Calu3 (cell line): ENCODE results near the gene NUDT13. TPM values are rescaled to one million over a fixed set of nuclear protein-coding genes. Genes with fewer than 3 reads are reported as not detected.
A peak's percentile ranks its signal among the peaks of the same experiment; 100 is the strongest.

Experiments
- BruUV-seq: library from RNA; stranded (reverse); fragments of 400-500 nt; replicated peaks from 2 replicates; lab custom pipeline; 2021; lab: Mats Ljungman, UMichigan
- CTCF ChIA-PET: fragments of 300-600 bp; sonication (Branson Sonifier 250); formaldehyde crosslinking; loops from one replicate; lab custom pipeline; 2022; ENCODE audit warnings: antibody characterized with exemption; lab: Charles Lee
- DNase-seq: peaks from one replicate; pipeline ENCODE4 v3.0.0; 2022
- H3K27ac Mint-ChIP-seq: one replicate; pipeline ENCODE4 v1.8.0; 2022; ENCODE audit warnings: mixed read lengths; ENCODE audit not compliant: unreplicated experiment
- H3K27me3 Mint-ChIP-seq: one replicate; pipeline ENCODE4 v1.8.0; 2022; ENCODE audit warnings: mixed read lengths; ENCODE audit not compliant: unreplicated experiment
- H3K36me3 Mint-ChIP-seq: one replicate; pipeline ENCODE4 v1.8.0; 2022; ENCODE audit warnings: mild to moderate bottlenecking, moderate library complexity, mixed read lengths; ENCODE audit not compliant: insufficient read depth, unreplicated experiment
- H3K4me1 Mint-ChIP-seq: one replicate; pipeline ENCODE4 v1.8.0; 2022; ENCODE audit warnings: mild to moderate bottlenecking, low read depth, mixed read lengths; ENCODE audit not compliant: unreplicated experiment
- H3K4me3 Mint-ChIP-seq: one replicate; pipeline ENCODE4 v1.8.0; 2022; ENCODE audit warnings: mild to moderate bottlenecking, low read depth, moderate library complexity, mixed read lengths; ENCODE audit not compliant: unreplicated experiment
- H3K9me3 Mint-ChIP-seq: one replicate; pipeline ENCODE4 v1.8.0; 2022; ENCODE audit warnings: low read depth, mixed read lengths; ENCODE audit not compliant: unreplicated experiment
- intact Hi-C: fragments of 100-400 bp; cut with micrococcal nuclease; formaldehyde crosslinking; loops from one replicate; pipeline ENCODE4 v1.10.0; 2022; ENCODE audit not compliant: unreplicated experiment
- total RNA-seq: library from RNA; stranded (reverse); gene quantifications from 2 replicates; pipeline ENCODE4 v1.2.3, GENCODE V29; 2022
- TF ChIP-seq, protein P1 (sequence below): fragments of 200-600 bp; IDR thresholded peaks from one replicate; pipeline ENCODE4 v1.8.0; 2022; ENCODE audit warnings: antibody characterized with exemption; ENCODE audit not compliant: unreplicated experiment

NUDT13 gene
- total RNA-seq, 1 experiment from 2014 or later, result 0.78 TPM

- intact Hi-C loops, result no loop called here
- BruUV-seq, result no TSS peak
- H3K9me3 Mint-ChIP-seq, result peaks cover 1% of the 10 kb centered on the region
- peak overlapping the region; percentile 100 for H3K4me3 Mint-ChIP-seq
- CTCF ChIA-PET, result interaction anchor here (2.2 kb wide), 1 partner anchor 71 kb away, joined by 7 read pairs; the partner anchor contains the start of gene P4HA1
- peak overlapping the region; percentile 100 for H3K27ac Mint-ChIP-seq
- TF ChIP-seq, protein P1, sequence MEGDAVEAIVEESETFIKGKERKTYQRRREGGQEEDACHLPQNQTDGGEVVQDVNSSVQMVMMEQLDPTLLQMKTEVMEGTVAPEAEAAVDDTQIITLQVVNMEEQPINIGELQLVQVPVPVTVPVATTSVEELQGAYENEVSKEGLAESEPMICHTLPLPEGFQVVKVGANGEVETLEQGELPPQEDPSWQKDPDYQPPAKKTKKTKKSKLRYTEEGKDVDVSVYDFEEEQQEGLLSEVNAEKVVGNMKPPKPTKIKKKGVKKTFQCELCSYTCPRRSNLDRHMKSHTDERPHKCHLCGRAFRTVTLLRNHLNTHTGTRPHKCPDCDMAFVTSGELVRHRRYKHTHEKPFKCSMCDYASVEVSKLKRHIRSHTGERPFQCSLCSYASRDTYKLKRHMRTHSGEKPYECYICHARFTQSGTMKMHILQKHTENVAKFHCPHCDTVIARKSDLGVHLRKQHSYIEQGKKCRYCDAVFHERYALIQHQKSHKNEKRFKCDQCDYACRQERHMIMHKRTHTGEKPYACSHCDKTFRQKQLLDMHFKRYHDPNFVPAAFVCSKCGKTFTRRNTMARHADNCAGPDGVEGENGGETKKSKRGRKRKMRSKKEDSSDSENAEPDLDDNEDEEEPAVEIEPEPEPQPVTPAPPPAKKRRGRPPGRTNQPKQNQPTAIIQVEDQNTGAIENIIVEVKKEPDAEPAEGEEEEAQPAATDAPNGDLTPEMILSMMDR, result no peak
- peaks cover 42% of the 10 kb centered on the region for H3K36me3 Mint-ChIP-seq
- peaks cover 17% of the 10 kb centered on the region for H3K4me1 Mint-ChIP-seq
- no peaks in the 10 kb centered on the region for H3K27me3 Mint-ChIP-seq
- DNase-seq, result no peak
Measured at GRCh38 chr10:73166972-73167371, 56.7 kb downstream of the NUDT13 start.

DNA sequence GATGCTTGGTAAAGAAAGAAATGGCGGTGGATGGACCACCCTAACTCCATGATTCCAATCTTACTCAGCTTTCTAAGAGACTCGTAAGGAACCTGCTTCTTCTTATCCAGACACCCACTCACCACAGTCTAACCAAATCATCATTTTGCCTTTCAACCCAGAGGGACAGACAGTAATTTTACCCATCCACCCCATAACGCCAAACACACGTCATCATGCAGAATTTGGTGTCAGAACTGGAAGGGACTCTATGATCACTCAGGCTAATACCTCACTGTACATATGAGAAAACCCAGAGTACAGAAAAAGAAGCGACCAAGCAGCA, 57.2 kb downstream of the NUDT13 start:
- Mint-ChIP-seq H3K27ac (peak overlapping the region; percentile 100), H3K9me3 (no peaks in the 10 kb centered on the region), H3K36me3 (peaks cover 39% of the 10 kb centered on the region), H3K4me1 (peaks cover 17% of the 10 kb centered on the region), H3K4me3 (peak overlapping the region; percentile 100), H3K27me3 (no peaks in the 10 kb centered on the region)
- TSS peak; percentile 70 for BruUV-seq
- TF ChIP-seq, protein P1, result no peak
- intact Hi-C loops, result no loop called here
- no peak for DNase-seq
- CTCF ChIA-PET, result interaction anchor here (2.2 kb wide), 1 partner anchor 71 kb away, joined by 7 read pairs; the partner anchor contains the start of gene P4HA1

DNA sequence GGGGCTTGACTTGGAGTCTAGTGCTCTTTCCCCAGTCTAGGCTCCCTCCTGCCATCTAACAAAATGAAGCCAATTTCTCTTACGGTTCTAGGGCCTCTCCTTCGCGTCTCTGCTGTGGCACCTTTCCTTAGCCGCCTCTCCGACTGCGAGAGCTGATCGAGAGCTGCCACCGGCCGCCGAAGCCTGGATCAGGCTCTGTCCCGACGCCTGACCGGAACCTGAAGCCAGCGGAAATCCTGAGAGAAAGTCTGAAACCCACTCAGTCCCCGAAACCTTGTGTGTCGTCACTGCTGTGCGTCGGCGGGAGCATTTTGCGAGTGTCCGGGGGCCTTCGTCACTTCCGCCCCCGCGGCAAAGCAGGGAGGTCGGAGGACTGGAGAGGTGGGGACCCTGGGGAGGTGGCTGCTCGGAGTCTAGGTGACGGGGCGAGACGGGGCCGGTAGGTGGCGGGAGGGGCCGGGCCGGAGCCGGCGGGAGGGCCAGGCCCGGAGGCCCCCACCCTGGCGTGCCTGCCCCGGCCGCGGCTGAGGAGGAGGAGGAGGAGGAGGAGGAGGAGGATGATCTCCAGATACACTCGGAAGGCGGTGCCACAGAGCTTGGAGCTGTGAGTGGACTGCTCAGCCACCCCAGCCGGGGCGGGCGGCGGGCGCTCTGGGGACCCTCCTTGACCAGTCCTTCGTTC, 57.7 kb downstream of the NUDT13 start, which contains the start of the genes ECD and FAM149B1:
TSS of gene ECD (minus strand) at position 226 of the 682 bp plus-strand sequence. CDS start 4,071 bp downstream, outside the sequence.
TSS of gene FAM149B1 (plus strand) at position 337 of the 682 bp plus-strand sequence. CDS start at position 558, 221 bp downstream.
- intact Hi-C loops, result no loop called here
- Mint-ChIP-seq H3K9me3 (no peaks in the 10 kb centered on the region), H3K27ac (peak within 1 kb of the TSS; percentile 100), H3K27me3 (no peaks in the 10 kb centered on the region), H3K4me1 (peaks cover 17% of the 10 kb centered on the region), H3K4me3 (peak within 1 kb of the TSS; percentile 100), H3K36me3 (peaks cover 35% of the 10 kb centered on the region)
- BruUV-seq, result no TSS peak
- peak; percentile 96 for DNase-seq
- TF ChIP-seq, protein P1, result peak; percentile 53
- CTCF ChIA-PET, result interaction anchor here (2.2 kb wide), 1 partner anchor 72 kb away, joined by 7 read pairs; the partner anchor contains the start of gene P4HA1

DNA sequence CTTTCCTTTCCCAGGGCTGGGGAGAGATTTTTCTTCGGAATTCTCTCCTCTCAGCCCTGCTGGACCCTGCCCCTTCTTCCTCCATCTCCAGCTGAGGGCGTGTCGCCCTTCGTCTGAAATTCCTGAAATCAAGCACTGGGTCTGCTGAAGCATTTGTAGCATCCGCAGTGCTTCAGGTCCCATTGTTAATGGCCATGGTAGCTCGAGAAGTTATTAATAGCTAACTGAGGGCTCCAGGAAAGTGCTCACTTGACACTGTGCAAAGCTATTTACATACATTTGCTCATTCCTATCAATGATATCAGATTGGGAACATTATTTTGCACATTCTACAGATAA, 58.2 kb downstream of the NUDT13 start:
- peak overlapping the region; percentile 100 for H3K27ac Mint-ChIP-seq
- TF ChIP-seq, protein P1, result no peak
- no TSS peak for BruUV-seq

More for the DNA sequence above, 58.2 kb downstream of the NUDT13 start:
- no peaks in the 10 kb centered on the region for H3K27me3 Mint-ChIP-seq
- H3K36me3 Mint-ChIP-seq, result peaks cover 32% of the 10 kb centered on the region
- H3K4me1 Mint-ChIP-seq, result peaks cover 17% of the 10 kb centered on the region
- H3K4me3 Mint-ChIP-seq, result peak overlapping the region; percentile 100
- no peak for DNase-seq
- CTCF ChIA-PET, result interaction anchor here (2.2 kb wide), 1 partner anchor 72 kb away, joined by 7 read pairs; the partner anchor contains the start of gene P4HA1
- no peaks in the 10 kb centered on the region for H3K9me3 Mint-ChIP-seq
- intact Hi-C loops, result no loop called here
